GM20000 (cell line): ENCODE measurements around the gene NOL6.

Source experiments
- DNase-seq: peaks from one replicate; pipeline ENCODE4 v3.0.0; 2012; ENCODE audit warnings: low spot score
- CTCF ChIP-seq: IDR thresholded peaks from 2 replicates; pipeline ENCODE4 v1.5.1; 2012; ENCODE audit warnings: mild to moderate bottlenecking, control low read depth; ENCODE audit errors: extremely low read depth, missing control alignments

NOL6 gene

GRCh38 chr9:33445389-33446239 lies 28.1 kb downstream of the NOL6 start:
- no peak for DNase-seq
- TF ChIP-seq CTCF: no peak

DNA sequence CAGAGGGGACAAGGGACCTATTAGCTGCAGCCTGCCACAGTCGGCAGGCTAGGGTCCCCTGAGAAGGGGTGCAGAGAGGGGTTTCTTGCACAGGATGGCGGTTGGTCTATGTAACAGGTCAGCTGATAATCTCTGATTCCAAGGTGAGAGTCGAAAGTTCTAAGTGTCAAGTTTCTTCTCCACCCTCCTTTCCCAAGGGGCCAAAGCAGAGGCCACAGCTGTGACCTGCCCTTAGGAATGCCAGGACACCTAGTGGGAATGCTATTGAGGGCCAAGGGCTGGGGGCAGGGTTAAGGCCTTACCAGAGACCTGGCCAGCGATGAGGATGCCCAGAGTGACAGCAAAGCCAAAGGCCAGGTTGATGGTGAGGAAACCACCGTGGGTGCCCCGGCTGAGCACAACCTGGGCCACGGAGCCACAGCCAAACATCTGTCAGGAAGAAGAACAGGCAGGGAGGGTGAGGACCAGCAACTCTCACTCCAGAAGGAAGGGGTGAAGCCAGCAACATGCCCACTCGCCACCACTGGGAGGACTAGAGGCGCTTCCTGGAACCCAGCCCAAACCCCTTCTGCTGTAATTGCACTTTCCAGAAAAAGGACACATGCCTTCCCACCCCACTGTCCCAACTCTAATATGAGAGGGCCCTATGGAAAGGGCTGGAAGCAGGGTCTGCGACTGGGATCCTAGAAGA lies 30.1 kb downstream of the NOL6 start:
- DNase-seq: no peak
- no peak for TF ChIP-seq CTCF

GRCh38 chr9:33443047-33443446 lies 30.7 kb downstream of the NOL6 start:
- no peak for TF ChIP-seq CTCF

GRCh38 chr9:33442125-33442524 lies 31.6 kb downstream of the NOL6 start:
- DNase-seq: no peak
- TF ChIP-seq CTCF: no peak

More at GRCh38 chr9:33443047-33443446, 30.7 kb downstream of the NOL6 start:
- no peak for DNase-seq

DNA sequence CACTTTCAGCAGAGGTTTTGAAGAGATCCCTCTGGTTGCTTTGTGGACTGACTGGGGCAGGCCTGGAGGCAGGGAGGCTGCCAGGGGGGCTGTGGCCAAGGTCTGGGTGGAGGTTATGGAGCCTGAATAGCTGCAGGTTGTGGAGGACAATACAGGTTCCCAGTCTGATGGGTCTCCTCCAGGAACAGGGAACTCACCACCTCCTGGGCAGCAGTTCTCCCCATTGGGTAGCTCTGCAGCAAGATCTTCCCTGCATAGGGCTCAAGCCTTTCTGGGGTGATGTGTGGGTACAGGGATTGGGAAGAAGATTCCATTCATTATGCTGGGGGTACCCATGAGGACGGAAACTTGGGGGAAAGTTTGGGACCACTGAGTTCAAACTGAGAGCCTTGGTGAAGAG lies 33.1 kb downstream of the NOL6 start:
- no peak for TF ChIP-seq CTCF

DNA sequence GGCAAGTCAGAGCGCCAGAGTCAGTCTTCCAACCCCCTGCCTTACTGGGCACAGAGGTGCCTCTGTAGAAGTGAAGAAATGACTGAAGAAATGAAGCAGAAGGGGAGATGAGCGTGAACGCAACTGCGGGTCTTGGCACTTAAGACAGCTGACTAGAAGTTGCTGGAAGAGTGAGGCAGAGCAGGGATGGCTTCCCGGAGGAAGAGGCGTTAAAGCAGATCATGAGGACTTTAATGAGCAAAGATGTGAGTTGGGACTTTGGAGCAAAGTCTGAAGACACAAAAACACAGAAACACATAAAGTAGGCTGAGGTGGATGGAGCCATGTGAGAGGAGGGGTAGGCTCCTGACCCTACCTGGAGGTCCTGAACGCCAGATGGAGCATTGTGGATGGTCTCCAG lies 33.5 kb downstream of the NOL6 start:
- no peak for TF ChIP-seq CTCF
- DNase-seq: no peak

More for the DNA sequence above, 33.1 kb downstream of the NOL6 start:
- DNase-seq: no peak

DNA sequence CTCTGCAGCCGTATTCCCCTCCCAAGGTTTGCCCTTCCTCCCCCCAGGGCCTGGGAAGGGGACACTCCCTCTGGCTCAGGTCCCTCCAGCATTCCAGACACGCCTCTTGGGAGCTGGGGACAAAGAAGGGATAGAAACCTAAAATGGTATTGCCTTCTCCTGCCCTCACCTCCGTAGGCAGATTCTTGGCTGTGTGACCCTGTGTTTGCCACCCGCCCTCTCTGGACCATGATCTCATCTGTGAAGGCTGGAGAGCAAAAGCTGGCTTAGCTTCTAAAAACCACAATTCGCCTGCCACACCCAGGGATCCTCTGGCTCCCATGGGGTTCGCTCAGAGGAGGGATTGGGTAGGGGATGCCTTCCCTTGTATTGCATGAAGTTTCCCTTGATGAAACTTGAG lies 34.0 kb downstream of the NOL6 start:
- DNase-seq: no peak
- TF ChIP-seq CTCF: no peak
